HG03108 (cell line): ENCODE results near the gene ZNF80.

ENCODE experiments used
- ATAC-seq: cut with Tn5 transposase; IDR thresholded peaks from one replicate; pipeline ENCODE4 v1.9.1; 2021; ENCODE audit warnings: moderate library complexity; ENCODE audit not compliant: unreplicated experiment

ZNF80 gene

DNA sequence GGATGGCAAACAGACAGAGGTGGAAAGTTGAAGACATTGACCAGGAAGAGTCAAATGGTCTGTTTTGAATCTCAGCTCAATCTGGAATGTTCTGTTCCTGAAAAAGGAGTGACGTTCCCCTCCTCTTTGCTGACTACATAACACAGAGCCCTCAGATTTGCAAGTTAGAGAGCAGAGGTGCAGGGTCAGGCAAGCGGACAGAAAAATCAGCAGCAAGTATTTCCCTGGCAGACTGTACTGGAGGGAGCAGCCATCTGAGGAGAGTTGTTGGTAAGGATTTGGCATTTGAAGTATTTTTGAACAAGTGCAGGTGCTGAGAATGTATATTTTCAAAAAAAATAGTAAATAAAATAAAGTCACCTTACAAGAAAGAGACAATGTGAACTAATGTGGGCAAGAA lies 17.6 kb downstream of the ZNF80 start:
- ATAC-seq: no peak

- no peak for ATAC-seq
Observed at GRCh38 chr3:114218578-114219185, 18.7 kb downstream of the ZNF80 start.

DNA sequence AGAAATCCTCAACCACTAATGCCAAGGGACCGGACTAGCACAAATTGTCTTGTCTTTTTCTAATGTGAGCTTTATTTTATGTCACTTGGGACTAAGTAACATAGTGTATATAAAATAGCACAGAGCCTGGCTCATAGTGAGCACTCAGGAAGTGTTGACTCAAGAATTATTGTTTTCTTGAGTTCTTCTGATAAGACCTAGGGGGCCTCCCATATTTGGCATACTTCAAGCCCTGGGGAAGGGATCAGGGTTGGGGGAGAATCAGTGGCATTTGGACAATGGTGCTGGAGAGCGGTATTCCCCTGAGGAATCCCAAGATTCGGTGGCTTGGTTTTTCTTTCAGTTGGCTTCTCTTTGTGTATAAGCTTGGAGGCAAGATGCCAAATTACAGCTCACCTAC lies 19.4 kb downstream of the ZNF80 start:
- no peak for ATAC-seq

DNA sequence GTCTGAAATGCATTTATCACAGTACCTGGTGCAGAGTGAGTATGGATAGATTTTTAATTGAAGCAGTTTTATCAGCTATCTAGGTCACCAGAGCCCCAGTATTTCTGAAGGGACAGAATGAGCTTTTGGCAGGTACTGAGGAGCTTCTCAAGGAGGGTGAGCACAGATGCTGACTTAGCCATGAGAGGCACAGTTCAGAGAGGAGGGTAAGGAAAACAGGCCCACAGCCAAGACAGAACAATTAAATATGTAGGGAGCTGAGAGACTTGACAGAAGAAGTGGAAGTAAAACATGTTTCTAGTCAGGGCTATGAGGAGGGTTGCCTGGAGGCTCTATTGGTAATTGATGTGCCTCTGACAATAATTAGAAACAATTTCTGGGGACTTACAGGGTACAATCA lies 20.1 kb downstream of the ZNF80 start:
- no peak for ATAC-seq

DNA sequence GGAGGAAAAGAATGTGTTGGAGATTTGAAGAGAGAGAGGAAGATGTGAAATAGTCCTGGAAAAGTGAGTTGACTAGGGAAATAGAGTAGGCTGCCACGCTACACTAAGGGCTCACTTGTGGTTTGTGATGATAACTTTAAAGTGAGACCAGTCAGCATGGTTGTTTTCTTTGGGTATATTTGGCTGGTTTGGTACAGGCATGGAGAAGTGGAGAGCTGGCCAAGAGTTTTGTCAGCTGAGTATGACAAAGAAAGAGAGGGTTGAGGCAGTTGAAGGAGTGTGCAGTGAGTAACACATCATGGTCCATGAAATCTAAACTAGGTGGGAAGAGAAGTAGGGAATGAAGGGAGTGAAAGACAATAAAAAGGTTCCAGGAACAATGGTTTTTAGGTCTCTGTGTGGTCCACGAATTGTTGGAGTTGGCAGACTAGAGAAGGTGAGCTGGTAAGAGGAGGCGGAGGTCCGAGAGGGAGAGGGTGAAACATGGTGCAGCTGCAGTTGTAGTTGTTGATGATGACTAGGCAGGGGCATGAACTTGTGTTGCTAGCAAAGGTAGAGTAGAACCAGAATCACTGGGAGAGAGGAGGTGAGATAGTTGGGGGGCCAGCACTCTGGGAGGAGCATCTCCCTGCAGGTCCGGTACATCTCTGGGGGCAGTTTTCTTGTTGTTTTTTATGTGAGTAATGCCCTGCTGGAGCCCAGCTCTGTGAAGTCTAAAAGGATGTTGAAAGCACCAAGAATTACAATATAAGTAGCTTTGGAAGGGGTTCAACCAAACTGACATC lies 21.0 kb downstream of the ZNF80 start:
- ATAC-seq: no peak

- peak; percentile 21 for ATAC-seq
Observed at GRCh38 chr3:114214542-114215341, 22.6 kb downstream of the ZNF80 start.

DNA sequence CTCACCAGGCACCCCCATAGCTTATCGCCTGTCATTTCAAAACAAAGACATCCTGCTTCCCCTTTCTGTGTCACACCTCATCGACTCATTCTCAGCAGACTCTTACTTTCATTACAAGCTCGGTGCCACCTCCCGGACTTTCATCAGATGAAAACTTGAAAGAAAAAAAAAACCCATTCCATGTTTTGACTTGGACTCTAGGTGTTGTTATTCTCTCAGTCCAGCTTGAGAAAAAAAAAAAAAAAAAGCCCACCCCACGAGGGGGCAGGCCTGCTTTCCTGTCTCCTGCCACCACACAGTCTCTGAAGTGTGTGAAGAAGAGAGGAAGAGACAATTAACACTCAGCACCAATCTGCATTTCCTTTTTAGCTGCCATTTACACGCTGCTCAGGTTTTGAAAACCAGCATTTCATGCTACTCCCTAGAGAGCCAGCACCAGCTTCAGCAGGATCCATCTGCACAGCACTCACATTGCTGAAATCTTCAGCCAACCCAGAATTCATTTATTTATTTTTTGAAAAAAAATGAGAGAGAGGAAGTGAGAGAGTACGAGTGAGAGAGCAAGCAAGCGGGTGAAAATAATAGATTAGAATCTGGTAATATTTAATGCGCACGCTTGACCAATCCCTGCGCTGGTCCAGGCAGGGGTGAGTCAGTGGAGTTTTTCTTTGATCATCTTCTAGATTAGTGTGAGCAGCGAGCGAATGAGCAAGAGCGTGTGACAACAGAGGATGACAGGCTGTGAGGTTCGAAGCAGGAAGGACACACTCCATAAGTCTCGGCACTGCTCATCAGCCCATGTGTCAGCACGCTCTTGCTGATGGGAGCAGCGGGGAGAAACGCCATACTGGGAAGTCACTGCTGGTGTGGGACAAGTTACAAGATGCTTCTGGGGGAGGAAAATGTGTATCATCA lies 23.5 kb downstream of the ZNF80 start:
- peak; percentile 79 for ATAC-seq

DNA sequence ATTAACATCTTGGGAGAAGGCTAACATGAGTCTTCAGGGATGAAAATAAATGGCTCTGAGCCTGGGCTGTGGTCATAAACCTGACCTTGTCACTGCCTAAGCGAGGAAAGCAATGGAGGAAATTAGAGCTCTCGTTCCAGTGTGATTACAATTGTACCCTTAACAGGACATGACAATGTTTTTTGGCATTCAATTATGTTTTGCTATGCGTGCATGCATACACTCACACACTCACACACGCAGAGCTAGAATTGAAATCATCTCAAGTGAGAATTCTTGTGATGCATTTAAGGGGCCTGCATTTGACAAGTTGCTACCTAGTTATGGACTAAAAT lies 24.1 kb downstream of the ZNF80 start:
- ATAC-seq: peak; percentile 6

DNA sequence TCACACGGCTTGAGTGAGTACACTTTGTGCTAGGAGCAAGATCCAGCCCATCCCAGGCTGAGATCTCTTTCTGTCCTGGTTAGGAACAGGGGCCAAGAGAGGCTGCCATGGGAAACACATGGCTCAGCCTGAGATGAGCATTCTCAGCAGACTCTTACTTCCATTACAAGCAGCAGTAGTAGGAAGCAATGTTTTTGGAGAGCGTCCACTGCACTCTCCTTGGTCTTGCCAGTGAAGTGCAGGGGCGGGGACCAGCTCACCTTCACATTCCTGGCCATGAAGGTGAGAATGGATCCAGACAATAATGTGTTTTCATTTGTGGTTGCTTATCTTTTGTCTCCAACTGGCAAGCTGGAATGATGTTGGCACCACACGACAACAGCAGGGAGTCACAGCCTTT lies 24.7 kb downstream of the ZNF80 start:
- no peak for ATAC-seq

DNA sequence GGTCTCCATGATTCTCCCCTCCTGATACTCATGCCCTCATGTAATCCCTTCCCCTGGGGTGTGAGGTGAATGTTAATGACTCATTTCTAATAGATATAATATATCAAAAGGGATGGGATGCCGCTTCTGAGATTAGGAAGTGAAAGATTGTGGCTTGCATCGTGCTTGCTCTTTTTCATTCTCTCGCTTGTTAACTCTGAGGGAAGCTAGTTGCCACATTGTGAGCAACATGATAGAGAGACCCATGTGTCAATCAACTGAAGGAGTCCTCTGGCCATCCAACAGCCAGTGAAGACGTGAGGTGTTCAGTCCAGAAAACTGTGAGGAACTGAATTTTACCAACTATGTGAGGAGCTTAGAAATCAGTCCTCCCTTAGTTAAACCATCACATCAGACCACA lies 29.6 kb downstream of the ZNF80 start:
- ATAC-seq: peak; percentile 59

- no peak for ATAC-seq
Observed at GRCh38 chr3:114206342-114206741, 31.0 kb downstream of the ZNF80 start.

DNA sequence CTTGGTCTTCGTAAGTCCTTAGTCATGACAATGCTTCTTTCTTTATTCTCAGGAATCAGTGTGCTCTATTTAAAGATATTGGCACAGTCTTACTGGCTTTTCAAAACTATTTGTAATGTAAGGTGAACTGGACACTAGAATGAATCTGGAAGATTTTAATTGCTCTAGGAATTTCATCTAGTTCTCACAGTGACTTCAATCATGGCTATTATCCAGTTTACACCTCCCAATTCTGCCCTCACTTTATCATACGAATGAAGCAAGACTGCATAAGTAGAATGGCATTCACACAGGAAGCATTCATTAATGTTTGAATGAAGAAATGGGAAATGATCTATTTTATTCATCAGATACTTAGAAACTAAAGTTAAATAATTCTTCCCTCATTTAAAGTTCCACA lies 31.8 kb downstream of the ZNF80 start:
- ATAC-seq: no peak

DNA sequence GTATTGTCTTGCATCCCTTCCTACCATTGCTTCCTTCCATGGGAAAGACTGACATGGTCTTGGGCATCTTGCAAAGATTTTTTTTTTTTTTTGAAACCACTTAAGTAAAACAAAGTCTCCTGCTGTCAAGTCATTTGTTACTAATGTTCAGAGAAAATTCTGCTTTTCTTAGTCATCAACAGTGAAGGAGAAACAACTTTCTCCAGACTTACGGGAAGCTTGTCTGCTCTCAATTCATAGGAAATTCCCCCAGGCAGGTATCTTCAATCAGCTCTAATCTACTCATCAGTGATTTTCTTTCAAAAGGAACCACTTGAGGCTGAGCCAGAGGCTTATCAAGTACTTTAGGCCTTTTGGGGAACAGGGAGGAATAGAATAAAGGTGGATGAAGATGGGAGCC lies 42.6 kb downstream of the ZNF80 start:
- no peak for ATAC-seq

GRCh38 chr3:114192136-114192535 lies 45.2 kb downstream of the ZNF80 start:
- no peak for ATAC-seq

- no peak for ATAC-seq
Observed at GRCh38 chr3:114186501-114186900, 50.9 kb downstream of the ZNF80 start.
